Upper lobe of left lung (tissue), 6 donors: ENCODE results near the gene SERPINI2. TPM values are rescaled to one million over a fixed set of nuclear protein-coding genes. Genes with fewer than 3 reads are reported as not detected.
"Not testable (repeated sequence)": the region's sequence is repeated elsewhere in the genome, so short reads cannot be mapped to it uniquely, and the experiment has no call there.

Experiments used
- ATAC-seq, 2 donors: fragments of 200-7000 bp; cut with Tn5 transposase; one replicate each; pipeline ENCODE4 v1.9.1; 2022; ENCODE audit warnings: mild to moderate bottlenecking in 2 of 2, moderate library complexity in 2 of 2; ENCODE audit not compliant: low FRiP score in 2 of 2
- DNase-seq, 2 donors: peaks; one replicate each; pipeline ENCODE4 v3.0.0-alpha.2; 2019 to 2020
- H3K27ac ChIP-seq, 4 donors: fragments of 200-600 bp; sonication (generic); one replicate each; pipeline ENCODE4 v1.5.1; 2016 to 2019
- H3K27me3 ChIP-seq, 4 donors: fragments of 200-600 bp; sonication (generic); one replicate each; pipeline ENCODE4 v1.5.1; 2017 to 2019
- H3K36me3 ChIP-seq, 4 donors: fragments of 200-600 bp; sonication (generic); one replicate each; pipeline ENCODE4 v1.5.1; 2016 to 2019
- H3K4me1 ChIP-seq, 4 donors: fragments of 200-600 bp; sonication (generic); one replicate each; pipeline ENCODE4 v1.5.1; 2018 to 2019
- H3K4me3 ChIP-seq, 4 donors: fragments of 200-600 bp; sonication (generic); one replicate each; pipeline ENCODE4 v1.5.1; 2017 to 2019; ENCODE audit warnings: mild to moderate bottlenecking in 2 of 4, moderate library complexity in 1 of 4
- H3K9me3 ChIP-seq, 4 donors: fragments of 200-600 bp; sonication (generic); one replicate each; pipeline ENCODE4 v1.5.1; 2018 to 2019
- EP300 ChIP-seq, 4 donors: sonication (generic); formaldehyde crosslinking; IDR thresholded peaks; one replicate each; pipeline ENCODE4 v1.5.1; 2017; ENCODE audit warnings: antibody characterized with exemption in 4 of 4, control low read depth in 2 of 4
- POLR2A ChIP-seq, 4 donors: fragments of 450-650 bp; IDR thresholded peaks; one replicate each; pipeline ENCODE4 v1.5.1; 2016 to 2017; ENCODE audit warnings: antibody characterized with exemption in 4 of 4, mild to moderate bottlenecking in 2 of 4
- POLR2AphosphoS5 ChIP-seq, 2 donors: sonication (generic); formaldehyde crosslinking; IDR thresholded peaks; one replicate each; pipeline ENCODE4 v1.5.1; 2017; ENCODE audit warnings: antibody characterized with exemption in 2 of 2
- WGBS, 2 donors: methylation state at CpG; one replicate each; pipeline ENCODE4 v1.1.5; 2017 to 2018; 5-methylcytosine and 5-hydroxymethylcytosine counted together
- total RNA-seq, 6 donors: library from RNA; depleted of rRNA in 4 of 6; stranded (reverse); fragments of >200 nt in 4 of 6; gene quantifications; one replicate each; pipeline versions ENCODE4 v1.1.0 to v1.2.1, GENCODE V29; 2016 to 2021
- TF ChIP-seq, protein P1 (sequence below), 6 experiments: fragments of 450-650 bp in 4 of 6; fragments of 200-600 bp in 2 of 6; sonication (generic) in 2 of 6; IDR thresholded peaks; one replicate each; pipeline ENCODE4 v1.5.1; 2016 to 2019; ENCODE audit warnings: antibody characterized with exemption in 6 of 6
- donor health status: DM: no; HTN: no; CAD: no; lungs with moderate emphysema.
- donor health status: DM: no; HTN: yes; CAD: no; lungs with severe emphysema.

The SERPINI2 gene
- total RNA-seq, 6 donors from 2014 or later: 0.67 to 28.1 (median 1.7) TPM

DNA sequence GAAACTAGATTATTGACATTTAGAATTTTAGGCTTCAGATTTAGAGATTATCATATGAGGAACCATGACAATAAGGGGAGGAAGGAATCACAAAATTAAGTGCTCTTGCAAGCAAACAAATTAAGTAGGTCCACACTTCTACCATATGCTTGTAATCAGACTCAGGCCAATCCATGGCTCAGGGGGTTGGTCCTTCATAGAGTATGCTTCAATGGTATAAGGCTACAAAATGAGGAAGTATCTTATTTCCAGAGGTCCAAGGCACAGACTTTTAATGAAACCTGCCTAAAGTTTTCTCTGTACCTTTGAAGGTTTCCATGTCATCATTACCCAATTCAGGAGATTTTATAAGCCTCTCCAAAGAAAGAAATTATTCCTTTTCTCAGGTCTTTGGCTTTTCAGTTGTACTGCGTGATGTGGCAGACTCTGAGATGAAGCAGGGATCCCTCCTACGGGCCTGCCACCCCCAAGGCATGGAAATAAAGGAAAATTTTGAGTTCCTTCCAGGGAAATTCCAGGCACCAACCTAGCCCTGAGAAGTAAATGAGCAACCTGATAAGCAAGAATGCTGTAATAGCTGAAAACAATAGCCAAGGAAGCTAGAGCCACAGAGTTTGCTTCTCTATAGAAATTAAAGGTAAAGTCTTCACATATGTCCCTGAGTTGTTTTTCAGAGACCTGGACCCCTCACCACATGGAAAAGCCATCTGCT, 36.3 kb downstream of the SERPINI2 start:
- no peak overlapping the region for H3K27ac ChIP-seq
- no peaks in the 10 kb centered on the region for H3K27me3 ChIP-seq
- 72 to 74% methylated on average over 2 of the region's 2 CpGs for WGBS, 2 donors
- TF ChIP-seq POLR2AphosphoS5 (IDR thresholded peaks at IDR 0.05): no peak
- TF ChIP-seq EP300 (IDR thresholded peaks at IDR 0.05): no peak
- TF ChIP-seq POLR2A (IDR thresholded peaks at IDR 0.05): no peak
- TF ChIP-seq, protein P1, sequence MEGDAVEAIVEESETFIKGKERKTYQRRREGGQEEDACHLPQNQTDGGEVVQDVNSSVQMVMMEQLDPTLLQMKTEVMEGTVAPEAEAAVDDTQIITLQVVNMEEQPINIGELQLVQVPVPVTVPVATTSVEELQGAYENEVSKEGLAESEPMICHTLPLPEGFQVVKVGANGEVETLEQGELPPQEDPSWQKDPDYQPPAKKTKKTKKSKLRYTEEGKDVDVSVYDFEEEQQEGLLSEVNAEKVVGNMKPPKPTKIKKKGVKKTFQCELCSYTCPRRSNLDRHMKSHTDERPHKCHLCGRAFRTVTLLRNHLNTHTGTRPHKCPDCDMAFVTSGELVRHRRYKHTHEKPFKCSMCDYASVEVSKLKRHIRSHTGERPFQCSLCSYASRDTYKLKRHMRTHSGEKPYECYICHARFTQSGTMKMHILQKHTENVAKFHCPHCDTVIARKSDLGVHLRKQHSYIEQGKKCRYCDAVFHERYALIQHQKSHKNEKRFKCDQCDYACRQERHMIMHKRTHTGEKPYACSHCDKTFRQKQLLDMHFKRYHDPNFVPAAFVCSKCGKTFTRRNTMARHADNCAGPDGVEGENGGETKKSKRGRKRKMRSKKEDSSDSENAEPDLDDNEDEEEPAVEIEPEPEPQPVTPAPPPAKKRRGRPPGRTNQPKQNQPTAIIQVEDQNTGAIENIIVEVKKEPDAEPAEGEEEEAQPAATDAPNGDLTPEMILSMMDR (IDR thresholded peaks at IDR 0.05): no peak
- DNase-seq: no peak
- no peak for ATAC-seq
- no peaks in the 10 kb centered on the region for H3K4me1 ChIP-seq
- H3K36me3 ChIP-seq: no peaks in the 10 kb centered on the region
- no peaks in the 10 kb centered on the region for H3K9me3 ChIP-seq
- H3K4me3 ChIP-seq: no peak overlapping the region

DNA sequence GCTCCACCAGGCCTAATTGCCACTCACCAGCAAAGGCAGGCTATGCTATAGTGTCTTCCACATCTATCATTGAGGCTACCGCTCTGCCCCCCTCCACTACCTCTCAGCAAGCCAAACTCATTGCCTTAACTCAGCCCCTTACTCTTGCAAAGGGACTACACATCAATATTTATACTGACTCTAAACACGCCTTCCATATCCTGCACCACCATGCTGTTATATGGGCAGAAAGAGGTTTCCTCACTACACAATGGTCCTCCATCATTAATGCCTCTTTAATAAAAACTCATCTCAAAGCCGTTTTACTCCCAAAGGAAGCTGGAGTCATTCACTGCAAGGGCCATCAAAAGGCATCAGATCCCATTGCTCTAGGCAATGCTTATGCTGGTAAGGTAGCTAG, 46.9 kb downstream of the SERPINI2 start:
- WGBS, 2 donors: 93 to 98% methylated on average over 3 of the region's 3 CpGs
- H3K27me3 ChIP-seq, H3K4me1 ChIP-seq, H3K4me3 ChIP-seq, H3K36me3 ChIP-seq, ATAC-seq, H3K27ac ChIP-seq, DNase-seq: not testable (repeated sequence)
- peaks cover 0 to 16% (median 6%) of the 10 kb centered on the region in 4 donors for H3K9me3 ChIP-seq

DNA sequence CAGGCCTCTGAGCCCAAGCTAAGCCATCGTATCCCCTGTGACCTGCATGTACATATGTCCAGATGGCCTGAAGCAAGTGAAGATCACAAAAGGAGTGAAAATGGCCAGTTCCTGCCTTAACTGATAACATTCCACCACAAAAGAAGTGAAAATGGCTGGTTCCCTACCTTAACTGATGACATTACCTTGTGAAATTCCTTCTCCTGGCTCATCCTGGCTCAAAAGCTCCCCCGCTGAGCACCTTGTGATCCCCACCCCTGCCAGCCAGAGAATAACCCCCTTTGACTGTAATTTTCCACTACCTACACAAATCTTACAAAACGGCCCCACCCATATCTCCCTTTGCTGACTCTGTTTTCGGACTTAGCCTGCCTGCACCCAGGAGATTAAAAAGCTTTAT, 51.4 kb downstream of the SERPINI2 start:
- not testable (repeated sequence) for DNase-seq, ATAC-seq, H3K27me3 ChIP-seq, H3K4me1 ChIP-seq, H3K4me3 ChIP-seq, H3K36me3 ChIP-seq, H3K27ac ChIP-seq
- peaks cover 0 to 12% (median 4%) of the 10 kb centered on the region in 4 donors for H3K9me3 ChIP-seq
- WGBS, 2 donors: 90 to 92% methylated on average over 4 of the region's 4 CpGs

DNA sequence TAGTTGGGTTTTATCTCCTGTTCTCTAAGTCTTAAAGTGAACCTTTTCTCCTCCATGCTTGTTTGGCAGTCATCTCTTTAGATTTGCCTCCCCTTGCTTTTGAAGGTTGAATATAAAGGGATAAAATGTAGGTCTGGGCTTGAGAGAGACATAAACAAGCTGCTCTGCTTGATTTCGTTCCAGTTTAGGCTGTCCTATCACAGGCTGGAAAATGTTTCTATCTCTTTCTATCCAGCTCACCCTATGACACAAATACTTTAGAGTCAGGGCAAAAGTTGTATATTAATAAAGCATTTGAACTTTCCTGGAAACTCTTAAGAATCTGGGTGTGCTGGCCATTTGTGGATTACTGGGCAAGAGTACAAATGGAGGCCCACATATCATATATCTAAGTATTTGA, 64.2 kb downstream of the SERPINI2 start:
- H3K4me3 ChIP-seq: no peak overlapping the region
- H3K4me1 ChIP-seq: no peaks in the 10 kb centered on the region
- 68 to 78% methylated on average over 1 of the region's 1 CpG for WGBS, 2 donors
- DNase-seq (no peak), ATAC-seq (no peak)
- H3K27ac ChIP-seq: no peak overlapping the region
- H3K9me3 ChIP-seq: no peaks in the 10 kb centered on the region
- H3K36me3 ChIP-seq: no peaks in the 10 kb centered on the region
- no peaks in the 10 kb centered on the region for H3K27me3 ChIP-seq
- TF ChIP-seq, protein P1 (IDR thresholded peaks at IDR 0.05): no peak
- no peak for TF ChIP-seq EP300 (IDR thresholded peaks at IDR 0.05)
- no peak for TF ChIP-seq POLR2AphosphoS5 (IDR thresholded peaks at IDR 0.05)
- no peak for TF ChIP-seq POLR2A (IDR thresholded peaks at IDR 0.05)

DNA sequence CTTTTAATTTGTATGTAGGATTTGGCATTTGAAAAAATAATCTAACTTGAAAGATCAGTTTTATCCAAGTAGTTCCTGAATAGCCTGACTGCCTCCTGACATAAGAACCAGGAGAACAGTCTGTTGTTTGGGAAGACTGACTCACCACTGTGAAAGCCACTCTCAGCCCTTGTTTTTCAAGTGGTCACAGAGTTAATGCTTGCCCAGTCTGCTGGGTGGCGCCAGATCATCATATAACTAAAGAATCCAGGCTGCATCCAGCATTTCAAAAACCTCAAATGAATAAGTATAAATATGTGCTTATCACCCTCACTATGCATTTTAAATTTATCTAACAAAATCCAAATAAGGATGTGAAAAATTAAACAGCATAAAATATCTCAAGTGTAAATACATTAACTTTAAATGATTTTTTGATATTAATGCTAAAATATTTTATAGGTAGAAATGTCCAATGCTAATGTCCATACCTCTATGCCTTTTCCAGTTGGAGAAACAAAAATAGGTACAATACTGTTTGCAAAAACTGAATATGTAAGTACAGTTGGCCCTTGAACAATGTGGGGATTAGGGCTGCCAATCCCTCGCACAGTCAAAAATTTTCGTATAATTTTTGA, 66.9 kb downstream of the SERPINI2 start:
- no peaks in the 10 kb centered on the region for H3K9me3 ChIP-seq
- WGBS, 2 donors: 64 to 67% methylated on average over 3 of the region's 3 CpGs
- ATAC-seq (peak; percentile 76 to 88), DNase-seq (peak in 1 of 2 donors; percentile 67)
- no peaks in the 10 kb centered on the region for H3K4me1 ChIP-seq
- no peaks in the 10 kb centered on the region for H3K27me3 ChIP-seq
- no peaks in the 10 kb centered on the region for H3K36me3 ChIP-seq
- TF ChIP-seq POLR2AphosphoS5 (IDR thresholded peaks at IDR 0.05): no peak
- TF ChIP-seq, protein P1 (IDR thresholded peaks at IDR 0.05): peak in 3 of 6 experiments; percentile 23 to 47 (median 39)
- H3K4me3 ChIP-seq: no peak overlapping the region
- no peak overlapping the region for H3K27ac ChIP-seq

DNA sequence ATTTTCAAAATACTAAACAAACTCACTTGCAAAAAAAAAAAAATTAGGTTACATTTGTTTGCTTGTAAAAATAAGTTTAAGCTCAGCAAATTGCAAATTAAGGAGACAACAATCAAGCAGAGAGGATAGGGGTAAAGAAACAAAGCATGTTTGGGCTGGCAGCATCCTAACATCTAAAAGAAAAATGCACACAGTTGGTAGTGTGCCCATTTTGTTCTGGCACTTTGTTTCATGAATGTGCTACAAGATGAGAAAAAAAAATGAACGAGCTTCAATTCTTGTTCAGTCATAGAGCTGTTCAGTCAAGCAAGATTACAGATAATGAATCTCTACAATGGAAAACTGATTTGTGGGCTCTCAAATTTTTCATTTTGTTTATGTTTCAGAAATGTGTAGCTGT, 76.0 kb downstream of the SERPINI2 start:
- H3K27ac ChIP-seq: no peak overlapping the region
- no peaks in the 10 kb centered on the region for H3K36me3 ChIP-seq
- ATAC-seq (no peak), DNase-seq (no peak)
- TF ChIP-seq POLR2AphosphoS5 (IDR thresholded peaks at IDR 0.05): no peak
- no peak for TF ChIP-seq EP300 (IDR thresholded peaks at IDR 0.05)
- H3K9me3 ChIP-seq: no peaks in the 10 kb centered on the region
- 45 to 48% methylated on average over 1 of the region's 1 CpG for WGBS, 2 donors
- no peaks in the 10 kb centered on the region for H3K4me1 ChIP-seq
- H3K4me3 ChIP-seq: no peak overlapping the region
- no peaks in the 10 kb centered on the region for H3K27me3 ChIP-seq
